ENCODE data around the gene FSD1L.

- TF ChIP-seq POLR2A (IDR thresholded peaks at IDR 0.05) (no peak), CTCF (IDR thresholded peaks at IDR 0.05) (no peak)
These were observed 11.1 kb upstream of the FSD1L start for GRCh38 chr9:105436783-105437182.
